Muscle layer of duodenum (tissue), 2 donors: ENCODE data around the gene IMMT.

ENCODE experiments used
- H3K27ac ChIP-seq: one replicate; pipeline ENCODE4 v1.7.0; 2013; ENCODE audit warnings: mild to moderate bottlenecking, low read length
- H3K27me3 ChIP-seq: one replicate; pipeline ENCODE4 v1.7.0; 2013; ENCODE audit warnings: low read depth, mild to moderate bottlenecking, control low read depth, low read length
- H3K36me3 ChIP-seq, 2 donors: one replicate each; pipeline ENCODE4 v1.7.0; 2013; ENCODE audit warnings: low read length in 2 of 2, control low read depth in 1 of 2, mild to moderate bottlenecking in 1 of 2; ENCODE audit not compliant: insufficient read depth in 2 of 2, control insufficient read depth in 1 of 2
- H3K4me1 ChIP-seq, 2 donors: one replicate each; pipeline ENCODE4 v1.7.0; 2013; ENCODE audit warnings: low read length in 2 of 2, mild to moderate bottlenecking in 2 of 2, control low read depth in 1 of 2, moderate library complexity in 1 of 2; ENCODE audit not compliant: insufficient read depth in 2 of 2, control insufficient read depth in 1 of 2
- H3K4me3 ChIP-seq, 2 donors: one replicate each; pipeline ENCODE4 v1.7.0; 2013; ENCODE audit warnings: low read length in 2 of 2, low read depth in 1 of 2, mild to moderate bottlenecking in 1 of 2
- H3K9me3 ChIP-seq, 2 donors: one replicate each; pipeline ENCODE4 v1.7.0; 2013; ENCODE audit warnings: low read length in 2 of 2, control low read depth in 1 of 2, mild to moderate bottlenecking in 1 of 2; ENCODE audit not compliant: control insufficient read depth in 1 of 2
- donor health status: healthy.

The IMMT gene

GRCh38 chr2:86194751-86195054, 559 bp downstream of the IMMT start:
- Histone ChIP-seq H3K4me1 (peaks cover 11 to 48% of the 10 kb centered on the region in 2 donors), H3K27me3 (no peaks in the 10 kb centered on the region), H3K27ac (peak overlapping the region; percentile 96), H3K36me3 (peaks cover 0 to 3% of the 10 kb centered on the region in 2 donors), H3K9me3 (no peaks in the 10 kb centered on the region), H3K4me3 (peak overlapping the region; percentile 86 to 95)

DNA sequence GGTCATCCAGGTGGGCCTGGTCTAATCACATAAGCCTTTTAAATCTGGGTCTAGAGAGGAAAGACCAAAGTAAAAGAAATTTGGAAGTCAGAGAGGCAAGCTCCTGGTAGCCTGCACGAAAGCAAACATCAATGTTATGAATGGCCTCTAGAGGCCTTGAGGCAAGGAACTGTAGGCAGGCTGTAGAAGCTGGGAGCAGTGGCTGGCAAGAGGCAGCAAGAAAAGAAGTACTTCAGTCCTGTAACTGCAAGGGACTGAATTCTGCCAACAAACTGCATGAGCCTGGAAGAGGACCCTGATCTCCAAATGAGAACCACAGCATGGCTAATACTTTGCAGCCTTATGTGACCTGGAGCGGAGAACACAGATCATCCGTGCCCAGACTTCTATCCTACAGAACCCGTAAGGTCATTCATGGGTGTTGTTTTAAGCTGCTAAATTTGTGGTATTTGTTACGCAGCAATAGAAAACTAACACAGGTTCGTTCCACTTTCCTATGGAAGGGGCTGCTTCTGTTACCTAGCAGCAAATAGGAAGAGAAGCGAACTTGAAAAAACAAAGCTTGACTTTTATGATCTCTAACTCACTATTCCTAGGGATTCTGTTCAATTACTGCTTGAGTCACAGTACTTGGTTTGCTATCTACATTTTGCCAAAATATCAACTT, 1.2 kb downstream of the IMMT start:
- Histone ChIP-seq H3K4me3 (peak overlapping the region; percentile 86 to 95), H3K4me1 (peaks cover 11 to 47% of the 10 kb centered on the region in 2 donors), H3K27me3 (no peaks in the 10 kb centered on the region), H3K27ac (peak overlapping the region; percentile 96), H3K36me3 (peaks cover 0 to 3% of the 10 kb centered on the region in 2 donors), H3K9me3 (no peaks in the 10 kb centered on the region)

GRCh38 chr2:86189782-86190416, 5.4 kb downstream of the IMMT start:
- Histone ChIP-seq H3K27me3 (no peaks in the 10 kb centered on the region), H3K27ac (no peak overlapping the region), H3K9me3 (no peaks in the 10 kb centered on the region), H3K36me3 (peaks cover 0 to 4% of the 10 kb centered on the region in 2 donors), H3K4me3 (no peak overlapping the region), H3K4me1 (peaks cover 11 to 70% of the 10 kb centered on the region in 2 donors)

GRCh38 chr2:86186431-86186830, 8.8 kb downstream of the IMMT start:
- peaks cover 0 to 4% of the 10 kb centered on the region in 2 donors for H3K36me3 ChIP-seq
- H3K9me3 ChIP-seq: no peaks in the 10 kb centered on the region
- H3K4me3 ChIP-seq: no peak overlapping the region
- no peaks in the 10 kb centered on the region for H3K27me3 ChIP-seq
- peaks cover 0 to 50% of the 10 kb centered on the region in 2 donors for H3K4me1 ChIP-seq
- no peak overlapping the region for H3K27ac ChIP-seq

DNA sequence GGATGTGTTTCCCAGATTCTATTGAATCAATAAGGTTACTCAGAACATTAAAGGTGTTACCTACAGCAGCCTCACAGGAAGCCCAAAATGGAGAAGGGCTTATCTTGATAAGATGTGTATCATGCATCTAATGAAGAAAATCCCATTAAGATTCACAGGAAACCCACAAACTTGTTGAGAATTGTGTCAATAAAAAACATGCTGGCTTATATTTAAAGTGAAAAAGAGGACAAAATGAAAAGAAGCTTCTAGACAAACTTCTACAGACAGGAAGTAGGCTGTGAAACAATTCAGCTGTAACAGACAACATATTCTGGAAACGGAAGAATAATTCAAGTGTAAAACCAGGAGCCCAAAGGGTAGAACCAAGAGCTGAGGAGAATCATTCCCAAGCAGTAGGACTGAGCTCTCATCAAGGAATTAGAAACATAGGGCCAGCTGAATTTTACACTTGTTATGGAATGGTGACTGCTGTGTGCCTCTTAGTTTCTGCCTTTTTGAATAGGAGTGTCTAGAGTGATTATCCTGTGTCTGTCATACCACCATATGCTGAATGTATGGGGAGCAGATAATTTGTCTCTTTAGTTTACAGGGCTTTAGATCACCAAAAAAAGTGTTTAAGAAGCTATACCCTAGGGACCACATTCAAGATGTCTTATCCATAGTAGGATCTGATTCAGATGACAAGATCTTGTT, 9.6 kb downstream of the IMMT start:
- H3K4me1 ChIP-seq: peaks cover 0 to 42% of the 10 kb centered on the region in 2 donors

GRCh38 chr2:86176597-86176996, 18.7 kb downstream of the IMMT start:
- H3K4me1 ChIP-seq: peaks cover 0 to 6% of the 10 kb centered on the region in 2 donors
- H3K9me3 ChIP-seq: no peaks in the 10 kb centered on the region
- H3K27me3 ChIP-seq: no peaks in the 10 kb centered on the region
- no peak overlapping the region for H3K4me3 ChIP-seq
- no peak overlapping the region for H3K27ac ChIP-seq
- peaks cover 37 to 39% of the 10 kb centered on the region in 2 donors for H3K36me3 ChIP-seq

More for the DNA sequence above, 9.6 kb downstream of the IMMT start:
- peaks cover 0 to 4% of the 10 kb centered on the region in 2 donors for H3K36me3 ChIP-seq
- H3K9me3 ChIP-seq: no peaks in the 10 kb centered on the region
- H3K27ac ChIP-seq: peak overlapping the region; percentile 5
- H3K27me3 ChIP-seq: no peaks in the 10 kb centered on the region
- no peak overlapping the region for H3K4me3 ChIP-seq

DNA sequence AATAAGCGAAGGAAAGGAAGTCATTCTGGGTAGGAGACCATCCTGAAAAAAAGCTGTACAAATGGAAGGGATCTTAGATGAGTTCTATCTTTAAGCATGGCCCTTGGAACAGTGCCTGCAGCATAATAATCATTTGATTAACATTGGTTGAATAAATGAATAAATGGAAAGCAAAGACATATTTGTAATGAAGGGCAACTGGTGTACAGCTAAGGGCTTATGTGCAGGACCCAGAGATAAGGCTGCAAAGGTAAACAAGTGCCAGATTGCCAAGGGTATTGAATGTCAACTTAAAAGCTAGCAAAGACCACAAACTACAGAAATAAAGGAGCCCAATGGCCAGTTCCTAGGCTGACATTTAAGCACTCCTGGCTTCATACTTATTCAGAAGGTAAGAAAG, 19.4 kb downstream of the IMMT start:
- Histone ChIP-seq H3K36me3 (peaks cover 43 to 46% of the 10 kb centered on the region in 2 donors), H3K27me3 (no peaks in the 10 kb centered on the region), H3K4me1 (peaks cover 0 to 6% of the 10 kb centered on the region in 2 donors), H3K27ac (no peak overlapping the region), H3K9me3 (no peaks in the 10 kb centered on the region), H3K4me3 (no peak overlapping the region)

DNA sequence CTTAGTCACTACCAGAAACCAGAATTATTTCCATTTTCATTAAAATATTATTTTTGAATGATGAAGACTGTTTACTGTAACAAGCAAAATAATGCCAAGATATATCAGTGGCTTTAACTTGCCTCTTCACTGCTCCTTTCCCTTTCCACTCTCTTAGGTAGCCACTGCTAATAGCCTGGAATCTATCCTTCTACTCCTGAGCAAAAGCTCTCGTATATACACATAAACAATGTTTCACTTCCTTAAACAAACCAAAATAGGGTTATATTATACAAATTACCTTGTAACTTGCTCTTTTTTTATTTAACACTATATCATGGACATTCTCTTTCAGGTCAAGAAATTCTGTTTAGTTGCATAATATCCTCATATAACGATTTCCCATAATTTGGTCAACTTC, 20.8 kb downstream of the IMMT start:
- Histone ChIP-seq H3K27me3 (no peaks in the 10 kb centered on the region), H3K36me3 (peaks cover 49 to 51% of the 10 kb centered on the region in 2 donors), H3K4me1 (peaks cover 0 to 6% of the 10 kb centered on the region in 2 donors), H3K9me3 (no peaks in the 10 kb centered on the region), H3K27ac (no peak overlapping the region), H3K4me3 (no peak overlapping the region)

- Histone ChIP-seq H3K36me3 (peaks cover 40 to 48% of the 10 kb centered on the region in 2 donors), H3K27me3 (no peaks in the 10 kb centered on the region), H3K27ac (no peak overlapping the region), H3K9me3 (no peaks in the 10 kb centered on the region), H3K4me3 (no peak overlapping the region), H3K4me1 (peaks cover 0 to 6% of the 10 kb centered on the region in 2 donors)
Measured at GRCh38 chr2:86172610-86173009, 22.7 kb downstream of the IMMT start.

- Histone ChIP-seq H3K27ac (no peak overlapping the region), H3K27me3 (no peaks in the 10 kb centered on the region), H3K36me3 (peaks cover 39 to 40% of the 10 kb centered on the region in 2 donors), H3K9me3 (no peaks in the 10 kb centered on the region), H3K4me3 (no peak overlapping the region), H3K4me1 (peaks cover 0 to 3% of the 10 kb centered on the region in 2 donors)
Measured at GRCh38 chr2:86171295-86171694, 24.0 kb downstream of the IMMT start.

DNA sequence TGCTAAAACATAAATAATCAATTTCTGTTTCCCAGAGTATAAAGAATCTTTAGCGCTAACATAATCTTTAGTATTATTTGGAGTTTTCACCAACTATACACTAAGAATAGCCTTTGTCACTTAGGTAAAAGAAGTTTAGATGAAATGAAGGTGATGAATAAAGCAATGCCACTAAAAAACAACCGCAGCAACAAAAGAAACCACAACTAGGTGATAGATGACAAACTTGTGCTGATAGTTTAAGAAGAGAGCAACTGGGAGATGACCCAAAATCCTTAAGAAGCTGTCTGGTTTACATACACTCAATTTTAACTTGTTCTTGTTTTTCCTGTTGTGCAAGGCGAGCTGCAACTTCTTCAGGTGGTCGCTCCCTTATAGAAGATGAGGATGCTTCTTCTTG, 24.8 kb downstream of the IMMT start:
- no peaks in the 10 kb centered on the region for H3K4me1 ChIP-seq
- H3K27ac ChIP-seq: no peak overlapping the region
- H3K27me3 ChIP-seq: no peaks in the 10 kb centered on the region
- no peaks in the 10 kb centered on the region for H3K9me3 ChIP-seq
- peaks cover 33 to 37% of the 10 kb centered on the region in 2 donors for H3K36me3 ChIP-seq
- no peak overlapping the region for H3K4me3 ChIP-seq
